UCSD-AML1 (cell line): ENCODE data around the gene CCT5.
"Not testable (repeated sequence)": the region's sequence is repeated elsewhere in the genome, so short reads cannot be mapped to it uniquely, and the experiment has no call there.

Experiments used
- DNase-seq: peaks from one replicate; lab custom pipeline; 2025; ENCODE audit not compliant: unreplicated experiment; lab: John Stamatoyannopoulos, UW

The CCT5 gene

DNA sequence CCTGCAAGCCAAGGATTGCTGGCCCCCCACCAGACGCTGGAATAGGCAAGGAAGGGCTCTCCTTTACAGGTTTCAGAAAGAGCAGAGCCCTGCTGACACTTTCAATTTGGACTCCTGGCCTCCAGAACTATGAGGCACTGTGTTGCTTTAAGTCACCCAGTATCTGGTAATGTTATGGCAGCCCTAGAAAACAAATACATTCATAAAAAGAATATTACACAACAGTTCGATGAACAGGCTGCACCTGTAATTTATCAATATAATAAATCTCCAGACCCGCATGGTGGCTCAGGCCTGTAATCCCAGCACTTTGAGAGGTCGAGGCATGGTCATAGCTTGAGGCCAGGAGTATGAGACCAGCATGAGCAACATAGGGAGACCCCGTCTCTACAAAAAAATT is 50.2 kb downstream of the CCT5 start:
- DNase-seq = no peak

DNA sequence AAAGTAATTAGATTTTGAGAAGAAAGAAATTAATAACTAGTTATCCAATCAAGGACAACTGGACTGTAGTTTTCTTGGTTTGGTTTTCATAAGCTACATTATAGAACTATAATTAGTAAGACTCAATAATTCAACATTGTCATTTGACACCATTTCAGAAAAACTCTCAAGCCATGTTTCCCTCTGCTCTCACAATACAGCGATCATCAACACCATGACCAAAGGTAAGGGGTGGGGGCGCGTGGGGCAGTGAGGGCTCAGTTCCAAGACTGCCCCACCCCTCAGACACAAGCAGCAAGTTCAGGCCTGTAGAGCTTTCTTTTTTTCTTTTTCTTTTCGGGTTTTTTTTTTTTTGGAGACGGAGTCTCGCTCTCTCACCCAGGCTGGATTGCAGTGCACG is 51.2 kb downstream of the CCT5 start:
- no peak for DNase-seq

DNA sequence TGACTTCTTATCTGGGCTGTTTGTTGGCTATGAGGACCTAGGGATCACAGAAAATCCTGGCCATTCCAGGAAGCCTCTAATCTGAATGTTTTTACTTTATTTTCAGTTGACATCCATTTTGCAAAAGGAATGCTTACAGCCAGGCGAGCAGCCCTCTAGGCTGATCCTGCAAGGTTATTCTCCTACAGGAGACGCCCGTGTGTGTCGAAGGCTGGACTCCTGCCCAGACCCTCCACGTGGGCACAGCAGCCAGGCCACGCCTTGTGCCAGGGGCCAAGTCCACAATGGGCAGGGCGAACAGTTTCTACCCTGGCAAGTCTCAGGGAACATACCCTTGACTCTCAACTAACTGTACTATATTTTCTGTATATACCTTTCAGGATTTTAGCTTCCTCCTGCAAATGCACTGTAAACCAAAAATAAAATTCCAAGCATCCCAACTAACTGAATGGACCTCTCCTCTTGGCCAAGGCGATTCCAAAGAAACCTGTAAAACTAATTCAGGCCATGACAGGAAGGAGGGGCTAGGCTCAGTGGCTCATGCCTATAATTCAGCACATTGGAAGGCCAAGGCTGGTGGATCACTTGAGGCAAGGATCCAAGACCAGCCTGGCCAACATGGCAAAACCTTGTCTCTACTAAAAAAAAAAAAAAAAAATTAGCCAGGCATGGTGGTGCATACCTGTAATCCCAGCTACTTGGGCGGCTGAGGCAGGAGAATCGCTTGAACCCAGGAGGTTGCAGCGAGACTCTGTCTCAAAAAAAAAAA is 51.9 kb downstream of the CCT5 start:
- no peak for DNase-seq

DNA sequence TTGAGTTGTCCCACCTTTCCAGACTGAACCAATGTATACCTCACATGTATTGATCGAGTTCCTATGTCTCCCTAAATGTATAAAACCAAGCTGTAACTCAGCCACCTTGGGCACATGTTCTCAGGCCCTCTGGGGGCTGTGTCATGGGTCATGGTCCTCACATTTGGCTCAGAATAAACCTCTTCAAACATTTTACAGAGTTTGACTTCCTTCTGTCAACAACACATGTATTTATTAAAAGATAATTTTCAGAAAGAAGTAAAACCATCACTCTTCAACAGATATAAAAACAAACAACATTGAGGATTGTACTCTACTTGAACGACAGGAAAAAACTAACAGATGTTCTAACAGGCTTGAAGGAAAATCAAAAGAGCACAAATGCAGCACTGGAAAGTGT is 53.1 kb downstream of the CCT5 start:
- no peak for DNase-seq

DNA sequence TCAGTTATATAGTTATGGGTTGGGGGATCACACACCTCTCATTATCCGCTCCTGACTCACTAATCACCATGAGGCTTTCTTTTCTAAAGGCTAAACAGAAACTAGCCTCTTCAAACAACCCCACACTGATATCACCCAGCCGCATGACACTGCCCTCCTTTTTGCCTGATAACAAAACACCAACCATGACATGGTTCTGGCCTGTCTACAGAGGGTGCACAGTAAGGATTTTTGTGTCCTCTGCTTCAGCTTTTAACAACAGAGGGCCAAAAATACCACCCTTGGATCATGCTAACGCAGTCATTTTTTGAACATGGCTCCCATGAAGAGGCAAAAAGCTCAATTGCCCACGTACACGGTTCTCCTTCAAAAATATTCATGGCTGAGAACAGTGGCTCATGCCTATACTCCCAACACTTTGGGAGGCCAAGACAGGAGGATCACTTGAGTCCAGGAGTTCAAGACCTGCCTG is 53.7 kb downstream of the CCT5 start:
- DNase-seq = no peak

DNA sequence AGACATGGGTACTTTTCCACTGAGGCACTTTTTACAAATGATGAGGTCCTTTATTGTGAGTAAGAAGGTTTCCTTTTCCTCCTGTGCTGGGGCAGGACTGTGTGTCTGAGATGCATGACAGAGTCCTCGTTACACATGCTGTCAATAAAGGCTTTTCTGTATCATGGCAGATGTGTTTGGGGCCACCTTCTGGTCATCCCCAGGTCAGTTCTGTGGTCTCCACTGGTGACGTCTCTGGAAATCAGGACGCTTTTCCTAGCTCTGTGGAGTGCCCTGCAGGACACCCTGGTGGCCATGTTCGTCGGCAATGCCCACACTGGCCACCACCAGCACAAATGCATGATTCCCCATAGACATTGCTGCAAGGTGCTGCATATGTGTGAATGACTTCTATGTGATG is 54.9 kb downstream of the CCT5 start:
- no peak for DNase-seq

DNA sequence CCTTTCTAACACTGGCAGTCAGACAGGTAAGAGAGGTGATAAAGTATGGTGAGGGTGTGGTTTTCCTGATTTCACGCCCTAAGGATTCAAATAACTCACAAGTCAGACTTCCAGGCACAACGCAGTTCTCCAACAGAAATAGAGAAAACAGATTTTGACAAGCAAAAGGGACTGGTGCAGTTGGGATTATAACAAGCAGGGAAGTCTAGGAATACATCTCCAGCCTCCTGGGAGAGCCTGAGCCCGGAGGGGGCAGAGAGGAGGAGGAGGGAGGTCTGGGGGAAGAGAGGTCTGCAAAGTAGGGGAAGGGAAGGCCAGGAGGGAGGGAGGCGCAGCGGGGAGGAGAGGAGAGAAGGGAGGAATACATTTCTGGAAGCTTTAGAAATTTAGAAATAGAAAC is 56.0 kb downstream of the CCT5 start:
- no peak for DNase-seq

DNA sequence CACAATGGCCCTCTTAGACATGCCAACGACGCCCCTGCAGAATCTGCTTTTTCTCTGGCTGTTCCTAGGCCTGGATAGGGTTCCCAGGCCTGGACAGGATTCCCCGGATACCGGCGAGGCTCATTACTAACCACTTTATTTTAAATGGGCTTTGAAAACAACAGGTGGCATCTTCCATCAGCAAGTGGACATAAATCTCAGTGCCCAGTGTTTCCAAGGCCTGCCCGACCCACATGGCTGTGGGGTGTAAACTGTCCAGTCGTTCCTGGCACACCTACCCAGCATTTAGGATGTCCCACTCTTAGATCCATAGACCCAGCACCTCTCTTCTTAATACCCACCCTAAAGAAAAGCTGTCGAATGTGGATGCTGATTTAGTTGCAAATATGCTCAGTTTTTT is 56.7 kb downstream of the CCT5 start:
- DNase-seq = no peak

DNA sequence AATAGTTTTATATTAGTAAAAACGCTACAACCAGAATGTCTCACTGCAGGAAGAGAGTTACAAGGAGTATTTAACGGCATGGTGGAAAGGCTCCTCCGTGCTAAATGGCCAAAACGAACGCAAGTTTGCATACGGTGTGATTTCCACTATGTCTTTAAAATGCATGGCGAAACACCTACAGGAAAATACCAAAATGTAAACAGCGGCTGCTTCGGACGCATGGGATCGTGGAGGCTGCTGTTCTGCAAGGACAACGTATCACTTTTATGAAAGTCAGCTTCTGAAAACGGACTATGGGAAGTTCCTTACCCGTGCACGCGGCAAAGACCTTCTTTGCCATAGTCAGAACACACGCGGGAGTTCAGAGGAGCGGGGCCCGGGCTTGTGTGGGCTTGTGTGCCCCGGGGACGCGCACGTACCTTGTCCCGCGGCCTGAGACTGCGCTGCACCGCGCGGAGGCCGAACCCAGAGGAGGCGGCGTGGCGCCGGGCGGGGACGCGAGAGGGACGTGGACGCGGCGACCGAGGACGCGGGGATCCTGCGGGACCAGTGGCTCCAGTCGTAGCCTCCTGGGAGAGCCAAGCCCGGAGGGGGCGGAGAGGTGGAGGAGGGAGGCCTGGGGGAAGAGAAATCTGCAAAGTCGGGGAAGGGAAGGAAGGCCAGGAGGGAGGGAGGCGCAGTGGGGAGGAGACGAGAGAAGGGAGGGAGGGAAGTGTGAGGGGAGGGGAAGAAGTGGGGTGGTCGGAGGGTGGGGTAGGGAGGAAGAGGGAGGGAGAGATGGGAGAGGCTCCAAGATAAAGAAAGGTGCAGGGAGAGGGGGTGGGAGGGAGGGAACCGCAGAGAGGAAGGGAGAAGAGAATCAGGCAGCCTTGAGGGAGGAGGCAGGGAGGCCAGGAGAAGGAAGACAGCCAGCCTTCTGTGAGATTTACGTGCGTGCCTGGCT is 57.4 kb downstream of the CCT5 start, which contains the start of gene CMBL:
CMBL (minus strand) TSS at position 697 of the 943 bp plus-strand sequence. CDS start 17,140 bp downstream, outside the sequence.
- no peak for DNase-seq

DNA sequence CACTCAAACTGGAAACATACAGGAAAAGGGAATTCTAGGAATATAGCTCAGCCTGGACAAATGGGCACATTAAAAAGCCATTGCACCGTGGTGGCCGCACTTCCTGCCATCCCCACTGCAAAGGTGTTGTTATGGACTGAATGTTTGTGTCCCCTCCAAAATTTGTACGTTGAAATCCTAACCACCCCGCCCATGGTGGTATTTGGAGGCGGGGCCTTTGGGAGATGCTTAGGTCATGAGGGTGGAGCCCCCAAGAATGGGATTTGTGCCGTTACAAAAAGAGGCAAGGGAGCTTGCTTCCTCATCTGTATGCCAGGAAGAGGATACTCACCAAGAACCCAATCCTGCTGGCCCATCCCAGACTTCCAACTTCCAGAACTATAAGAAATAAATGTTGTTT is 58.8 kb downstream of the CCT5 start:
- no peak for DNase-seq

DNA sequence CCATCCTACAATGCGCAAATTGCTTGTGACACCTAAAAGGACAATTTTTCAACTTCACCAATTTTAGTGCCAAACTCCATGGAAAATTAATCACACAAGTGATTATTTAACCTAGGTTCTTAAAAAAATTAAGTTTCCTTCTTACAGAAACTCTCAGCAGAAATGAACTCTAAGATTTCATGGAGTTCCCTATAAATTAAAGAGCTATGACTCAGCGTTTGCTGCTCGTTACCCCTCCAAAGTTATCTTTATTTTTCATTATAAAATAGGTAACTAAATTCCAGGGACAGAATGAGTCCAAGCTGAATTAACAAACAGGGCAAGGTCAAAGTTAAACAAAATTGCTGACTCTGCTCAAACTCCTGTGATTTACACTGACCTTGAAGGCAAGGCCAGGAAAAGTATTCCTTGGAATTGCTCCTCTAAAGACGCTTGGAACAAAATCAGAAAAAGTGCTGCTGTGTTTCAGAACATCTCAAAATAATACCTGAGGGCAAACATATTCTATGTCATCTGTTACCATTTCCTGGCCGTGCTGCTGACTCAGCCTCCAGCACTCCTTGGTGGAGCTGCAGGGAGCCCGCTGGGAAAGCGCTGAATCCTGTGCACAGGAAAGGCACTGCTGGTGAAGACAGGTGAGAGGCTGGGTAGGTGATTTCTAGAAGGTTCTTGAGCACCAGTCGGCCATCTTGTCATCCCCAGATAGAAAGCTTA is 60.1 kb downstream of the CCT5 start:
- no peak for DNase-seq

DNA sequence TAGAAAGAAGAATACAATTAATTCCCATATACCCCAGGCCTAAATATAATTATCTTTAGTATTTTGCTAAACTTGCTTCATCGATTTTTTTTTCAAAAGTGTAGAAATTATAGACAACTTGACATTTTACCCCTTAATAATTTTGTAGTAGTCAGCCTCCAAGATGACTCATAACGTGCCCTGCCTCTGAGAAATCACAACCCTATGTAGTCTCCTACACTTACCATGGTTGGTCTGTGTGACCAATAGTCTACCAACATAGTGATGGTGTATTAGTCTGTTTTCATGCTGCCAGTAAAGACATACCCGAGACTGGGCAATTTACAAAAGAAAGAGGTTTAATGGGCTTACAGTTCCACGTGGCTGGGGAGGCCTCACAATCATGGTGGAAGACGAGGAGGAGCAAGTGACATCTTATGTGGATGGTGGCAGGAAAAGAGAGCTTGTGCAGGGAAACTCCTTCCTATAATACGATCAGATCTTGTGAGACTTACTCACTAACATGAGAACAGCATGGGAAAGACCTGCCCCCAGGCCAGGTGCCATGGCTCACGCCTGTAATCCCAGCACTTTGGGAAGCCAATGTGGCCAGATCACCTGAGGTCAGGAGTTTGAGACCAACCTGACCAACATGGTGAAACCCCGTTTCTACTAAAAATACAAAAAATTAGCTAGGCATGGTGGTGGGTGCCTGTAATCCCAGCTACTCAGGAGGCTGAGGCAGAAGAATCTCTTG is 60.9 kb downstream of the CCT5 start:
- not testable (repeated sequence) for DNase-seq

DNA sequence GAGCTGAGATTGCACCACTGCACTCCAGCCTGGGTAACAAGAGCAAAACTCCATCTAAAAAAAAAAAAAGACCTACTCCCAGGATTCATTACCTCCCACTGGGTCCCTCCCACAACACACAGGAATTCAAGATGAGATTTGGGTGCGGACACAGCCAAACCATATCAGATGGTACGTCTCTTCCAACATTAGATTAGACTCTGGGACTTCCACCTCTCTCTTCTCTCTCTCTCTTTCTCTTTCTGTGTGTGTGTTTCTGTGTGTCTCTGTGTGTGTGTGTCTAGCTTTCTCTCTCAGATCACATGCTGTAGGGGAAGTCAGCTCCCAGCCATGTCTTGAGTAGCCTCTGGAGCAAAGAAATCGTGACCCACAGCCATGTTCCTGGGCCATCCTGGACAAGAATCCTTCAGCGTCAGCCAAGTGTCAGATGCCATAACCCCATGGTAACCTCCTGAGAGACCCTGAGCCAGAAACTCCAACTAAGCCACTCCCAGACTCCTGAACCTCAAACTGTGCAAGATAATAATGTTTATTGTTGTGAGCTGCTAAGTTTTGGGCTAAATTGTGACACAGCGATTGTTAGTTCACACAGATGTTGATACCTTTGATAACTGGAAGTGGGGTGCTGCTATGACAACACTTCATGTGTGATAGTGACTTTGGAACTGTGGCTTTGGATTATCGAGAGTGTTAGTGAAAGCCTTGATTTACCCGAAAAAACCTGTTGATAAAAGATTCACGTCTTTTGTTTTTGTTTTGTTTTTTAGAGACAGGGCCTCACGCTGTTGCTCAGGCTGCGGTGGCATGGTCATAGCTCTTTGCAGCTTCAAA is 61.7 kb downstream of the CCT5 start:
- no peak for DNase-seq

DNA sequence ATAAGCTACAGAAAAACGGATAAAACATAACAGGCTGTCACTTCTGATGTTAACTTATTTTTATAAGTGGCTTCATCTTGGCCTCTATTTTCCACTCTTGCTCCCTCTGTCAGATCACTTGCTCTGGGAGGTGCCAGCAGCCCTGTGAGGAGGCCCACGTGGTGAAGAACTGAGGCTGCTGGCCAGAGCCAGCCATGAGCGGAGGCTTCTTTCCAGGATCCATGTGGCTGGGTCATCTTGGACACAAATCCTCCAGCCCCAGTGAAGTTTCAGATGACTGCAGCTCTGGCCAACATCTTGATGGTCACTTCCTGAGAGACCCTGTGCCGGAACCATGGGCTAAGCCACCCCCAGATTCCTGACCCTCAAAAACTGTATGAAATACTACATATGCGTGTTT is 65.1 kb downstream of the CCT5 start:
- no peak for DNase-seq
